Stimulated activated CD4-positive, alpha-beta T cell treated with anti-CD3 and anti-CD28 coated beads, Interleukin-15, amount 100 ng/mL, for 48 hours (primary cell): Measurements from ENCODE around the gene SFXN3.
A peak's percentile ranks its signal among the peaks of the same experiment; 100 is the strongest.
"Not testable (repeated sequence)": the region's sequence is repeated elsewhere in the genome, so short reads cannot be mapped to it uniquely, and the experiment has no call there.

ENCODE experiments used
- DNase-seq, 2 donors: peaks; one replicate each; pipeline ENCODE4 v3.0.0-alpha.2; 2020; ENCODE audit warnings: low read depth in 2 of 2

The SFXN3 gene

GRCh38 chr10:101015582-101015973 is 15.5 kb upstream of the SFXN3 start:
- DNase-seq = no peak

- no peak for DNase-seq
Observed at GRCh38 chr10:101016814-101017213, 14.2 kb upstream of the SFXN3 start.

GRCh38 chr10:101018118-101018599 is 12.9 kb upstream of the SFXN3 start:
- no peak for DNase-seq

- DNase-seq = peak in 1 of 2 donors; percentile 81
Observed at GRCh38 chr10:101018600-101019439, 12.2 kb upstream of the SFXN3 start.

GRCh38 chr10:101019440-101019703 is 11.7 kb upstream of the SFXN3 start:
- no peak for DNase-seq

- DNase-seq = no peak
Observed at GRCh38 chr10:101020427-101021075, 10.5 kb upstream of the SFXN3 start.

- DNase-seq = no peak
Observed at GRCh38 chr10:101021239-101021638, 9.8 kb upstream of the SFXN3 start.

GRCh38 chr10:101021692-101022251 is 9.3 kb upstream of the SFXN3 start:
- no peak for DNase-seq

GRCh38 chr10:101022967-101023705 is 7.9 kb upstream of the SFXN3 start:
- no peak for DNase-seq

- DNase-seq = no peak
Observed at GRCh38 chr10:101027106-101027720, 3.8 kb upstream of the SFXN3 start.

- no peak for DNase-seq
Observed at GRCh38 chr10:101028446-101029337, 2.3 kb upstream of the SFXN3 start.

- DNase-seq = no peak
Observed at GRCh38 chr10:101029520-101030295, 1.3 kb upstream of the SFXN3 start.

- DNase-seq = no peak
Observed at GRCh38 chr10:101030496-101031127, 422 bp upstream of the SFXN3 start.

GRCh38 chr10:101031796-101032636 is 982 bp downstream of the SFXN3 start:
- peak; percentile 52 to 67 for DNase-seq

- DNase-seq = peak; percentile 25 to 35
Observed at GRCh38 chr10:101032637-101033224, 1.7 kb downstream of the SFXN3 start.

- DNase-seq = no peak
Observed at GRCh38 chr10:101033276-101033675, 2.2 kb downstream of the SFXN3 start.

GRCh38 chr10:101034404-101034803 is 3.4 kb downstream of the SFXN3 start:
- not testable (repeated sequence) for DNase-seq

- no peak for DNase-seq
Observed at GRCh38 chr10:101035314-101035713, 4.3 kb downstream of the SFXN3 start.
